H1 (cell line): ENCODE results near the gene EYA4. TPM values are rescaled to one million over a fixed set of nuclear protein-coding genes. Genes with fewer than 3 reads are reported as not detected.

Source experiments
- CTCF ChIA-PET: fragments of 300-600 bp; sonication (Branson Sonifier 250); formaldehyde crosslinking; loops from one replicate; lab custom pipeline; 2021; ENCODE audit not compliant: partially characterized antibody; lab: Charles Lee
- POLR2A ChIA-PET: fragments of 300-600 bp; sonication (Branson Sonifier 250); formaldehyde crosslinking; loops from one replicate; lab custom pipeline; 2021; ENCODE audit warnings: inconsistent platforms; ENCODE audit not compliant: partially characterized antibody; lab: Charles Lee
- DNase-seq, 2 experiments: peaks; one replicate each; pipeline versions ENCODE4 v3.0.0 to v3.0.0-alpha.2; 2010 to 2022; ENCODE audit warnings: low spot score in 2 of 2, low read depth in 1 of 2, mixed read lengths in 1 of 2
- FAIRE-seq: peaks from 2 replicates; lab custom pipeline; 2011; peaks lifted over from hg19 to GRCh38; lab: Jason Lieb, UNC
- H2AFZ ChIP-seq: 2 replicates; pipeline ENCODE4 v1.8.1; 2012; ENCODE audit warnings: low read length, inconsistent platforms
- H2AK5ac ChIP-seq: 2 replicates; pipeline ENCODE4 v1.6.1; 2013; ENCODE audit warnings: low read depth, low read length
- H2BK120ac ChIP-seq: replicated peaks from 2 replicates; pipeline ENCODE3; 2013; ENCODE audit warnings: low read depth, low read length, inconsistent platforms
- H2BK12ac ChIP-seq: 2 replicates; pipeline ENCODE4 v1.6.1; 2013; ENCODE audit warnings: low read depth, low read length
- H2BK15ac ChIP-seq: 2 replicates; pipeline ENCODE4 v1.6.1; 2013; ENCODE audit warnings: low read length
- H2BK20ac ChIP-seq: 2 replicates; pipeline ENCODE4 v1.6.1; 2013; ENCODE audit warnings: low read length
- H2BK5ac ChIP-seq: 2 replicates; pipeline ENCODE4 v1.6.1; 2013; ENCODE audit warnings: low read depth, low read length
- H3K14ac ChIP-seq: 2 replicates; pipeline ENCODE4 v1.6.1; 2013; ENCODE audit warnings: inconsistent platforms; ENCODE audit not compliant: insufficient read length
- H3K18ac ChIP-seq: 2 replicates; pipeline ENCODE4 v1.6.1; 2013; ENCODE audit warnings: low read length; ENCODE audit errors: extremely low read depth
- H3K23ac ChIP-seq: 2 replicates; pipeline ENCODE4 v1.6.1; 2013; ENCODE audit warnings: inconsistent platforms; ENCODE audit not compliant: insufficient read length
- H3K23me2 ChIP-seq: 2 replicates; pipeline ENCODE4 v1.6.1; 2013; ENCODE audit warnings: low read depth, low read length
- H3K27ac ChIP-seq: 2 replicates; pipeline ENCODE4 v1.6.1; 2011; ENCODE audit warnings: low read depth, low read length, inconsistent platforms
- H3K27me3 ChIP-seq, 4 experiments: replicated peaks in 1 of 4; 1 replicate in 1 of 4; 2 replicates in 3 of 4; pipeline versions ENCODE4 v1.6.1 to v1.8.1; 2011 to 2013; ENCODE audit warnings: low read length in 3 of 4, mild to moderate bottlenecking in 3 of 4, inconsistent platforms in 2 of 4, mixed read lengths in 2 of 4, moderate library complexity in 1 of 4; ENCODE audit not compliant: control insufficient read depth in 3 of 4, insufficient read depth in 3 of 4; ENCODE audit errors: extremely low read depth in 1 of 4
- H3K36me3 ChIP-seq, 4 experiments: 2 replicates each; pipeline versions ENCODE4 v1.6.1 to v1.8.1; 2011 to 2013; ENCODE audit warnings: mild to moderate bottlenecking in 4 of 4, low read length in 3 of 4, moderate library complexity in 2 of 4, control low read depth in 1 of 4, inconsistent platforms in 1 of 4; ENCODE audit not compliant: insufficient read depth in 4 of 4, control insufficient read depth in 2 of 4
- H3K4ac ChIP-seq: replicated peaks from 2 replicates; pipeline ENCODE3; 2013; ENCODE audit warnings: low read length, low read depth, mixed read lengths, inconsistent platforms; ENCODE audit not compliant: insufficient read length
- H3K4me1 ChIP-seq, 4 experiments: replicated peaks in 1 of 4; 1 replicate in 1 of 4; 2 replicates in 3 of 4; pipeline versions ENCODE4 v1.6.1 to v1.8.1; 2011 to 2013; ENCODE audit warnings: low read length in 3 of 4, inconsistent platforms in 2 of 4, mixed read lengths in 1 of 4; ENCODE audit not compliant: insufficient read depth in 4 of 4, control insufficient read depth in 3 of 4
- H3K4me2 ChIP-seq, 2 experiments: 2 replicates each; pipeline versions ENCODE4 v1.6.1 to v1.8.1; 2011 to 2013; ENCODE audit warnings: low read depth in 2 of 2, low read length in 2 of 2, control low read depth in 1 of 2, inconsistent platforms in 1 of 2, mild to moderate bottlenecking in 1 of 2; ENCODE audit not compliant: insufficient read depth in 1 of 2
- H3K4me3 ChIP-seq, 4 experiments: fragments of 200-600, 300-600 bp in 1 of 4; sonication (generic), shearing (Covaris generic), sonication (Bioruptor Twin) in 1 of 4; 2 replicates each; pipeline versions ENCODE4 v1.5.1 to v1.8.1; 2011 to 2016; ENCODE audit warnings: low read length in 4 of 4, low read depth in 3 of 4, control low read depth in 2 of 4, inconsistent platforms in 2 of 4, mild to moderate bottlenecking in 2 of 4, mixed read lengths in 1 of 4, moderate library complexity in 1 of 4; ENCODE audit not compliant: insufficient read depth in 2 of 4; ENCODE audit errors: extremely low read depth in 1 of 4
- H3K56ac ChIP-seq: replicated peaks from 2 replicates; pipeline ENCODE3; 2013; ENCODE audit warnings: low read depth, mild to moderate bottlenecking, mixed read lengths, low read length, inconsistent platforms; ENCODE audit not compliant: insufficient read length
- H3K79me1 ChIP-seq: 2 replicates; pipeline ENCODE4 v1.6.1; 2013; ENCODE audit warnings: low read depth, low read length, control low read depth
- H3K79me2 ChIP-seq, 2 experiments: 2 replicates each; pipeline versions ENCODE4 v1.6.1 to v1.8.1; 2012 to 2013; ENCODE audit warnings: low read length in 2 of 2, mild to moderate bottlenecking in 2 of 2, inconsistent platforms in 1 of 2; ENCODE audit not compliant: insufficient read depth in 2 of 2, control insufficient read depth in 1 of 2
- H3K9ac ChIP-seq, 4 experiments: replicated peaks in 1 of 4; 1 replicate in 1 of 4; 2 replicates in 3 of 4; pipeline versions ENCODE4 v1.6.1 to v1.8.1; 2011 to 2013; ENCODE audit warnings: low read depth in 3 of 4, low read length in 3 of 4, control low read depth in 2 of 4, mild to moderate bottlenecking in 2 of 4, moderate library complexity in 2 of 4, inconsistent platforms in 1 of 4; ENCODE audit errors: extremely low read depth in 1 of 4
- H3K9me3 ChIP-seq, 2 experiments: 2 replicates each; pipeline versions ENCODE4 v1.6.1 to v1.8.1; 2012 to 2013; ENCODE audit warnings: mild to moderate bottlenecking in 2 of 2, moderate library complexity in 2 of 2, control low read depth in 1 of 2, inconsistent platforms in 1 of 2, low read depth in 1 of 2, low read length in 1 of 2, mixed read lengths in 1 of 2; ENCODE audit not compliant: insufficient read depth in 2 of 2
- H4K20me1 ChIP-seq, 2 experiments: replicated peaks in 1 of 2; 2 replicates each; pipeline versions ENCODE3 to v1.8.1; 2011 to 2013; ENCODE audit warnings: inconsistent platforms in 2 of 2, low read length in 2 of 2, mild to moderate bottlenecking in 1 of 2; ENCODE audit not compliant: insufficient read depth in 2 of 2, control insufficient read depth in 1 of 2
- H4K5ac ChIP-seq: 2 replicates; pipeline ENCODE4 v1.6.1; 2013; ENCODE audit warnings: low read length, low read depth, mixed read lengths, inconsistent platforms; ENCODE audit not compliant: insufficient read length
- H4K8ac ChIP-seq: 2 replicates; pipeline ENCODE4 v1.8.0; 2013; ENCODE audit warnings: mild to moderate bottlenecking, moderate library complexity, low read length, inconsistent platforms; ENCODE audit not compliant: insufficient read depth; ENCODE audit errors: extremely low read depth
- H4K91ac ChIP-seq: replicated peaks from 2 replicates; pipeline ENCODE3; 2013; ENCODE audit warnings: low read length, mixed read lengths, inconsistent platforms; ENCODE audit not compliant: insufficient read length
- CTCF ChIP-seq, 3 experiments: IDR thresholded peaks; 1 replicate in 2 of 3; 2 replicates in 1 of 3; pipeline versions ENCODE4 v1.5.1 to v1.6.1; 2011; ENCODE audit warnings: low read length in 3 of 3, mild to moderate bottlenecking in 3 of 3, inconsistent platforms in 2 of 3, low read depth in 1 of 3, moderate library complexity in 1 of 3; ENCODE audit not compliant: insufficient read depth in 1 of 3; ENCODE audit errors: control extremely low read depth in 1 of 3
- EP300 ChIP-seq, 2 experiments: IDR thresholded peaks; 1 replicate in 1 of 2; 2 replicates in 1 of 2; pipeline ENCODE4 v1.6.1; 2011 to 2012; ENCODE audit warnings: low read depth in 2 of 2, low read length in 2 of 2, mild to moderate bottlenecking in 2 of 2, borderline replicate concordance in 1 of 2, inconsistent platforms in 1 of 2, moderate library complexity in 1 of 2
- GTF2F1 ChIP-seq: IDR thresholded peaks from 2 replicates; pipeline ENCODE4 v1.6.1; 2012; ENCODE audit warnings: low read depth, low read length, improper control_type of control experiment, borderline replicate concordance
- RAD21 ChIP-seq, 2 experiments: IDR thresholded peaks in 1 of 2; conservative IDR thresholded peaks in 1 of 2; 2 replicates each; pipeline ENCODE4 v1.6.1; 2011; ENCODE audit warnings: low read depth in 2 of 2, low read length in 2 of 2, improper control_type of control experiment in 1 of 2, inconsistent platforms in 1 of 2, mild to moderate bottlenecking in 1 of 2, moderate library complexity in 1 of 2
- RXRA ChIP-seq: IDR thresholded peaks from 2 replicates; pipeline ENCODE4 v1.6.1; 2011; ENCODE audit warnings: low read depth, mild to moderate bottlenecking, low read length, moderate library complexity; ENCODE audit not compliant: insufficient read depth
- WGBS, 2 experiments: shearing (Covaris generic) in 1 of 2; methylation state at CpG; one replicate each; pipeline versions ENCODE4 v1.1.6 to v1.1.7; 2013 to 2015; ENCODE audit warnings: low lambda C conversion rate in 2 of 2, mixed read lengths in 2 of 2, inconsistent platforms in 1 of 2, low coverage in 1 of 2, missing lambda C conversion rate in 1 of 2; ENCODE audit not compliant: insufficient replicate concordance in 2 of 2, insufficient coverage in 1 of 2, insufficient read length in 1 of 2; ENCODE audit errors: extremely low coverage in 1 of 2, missing lambda C conversion rate in 1 of 2; 5-methylcytosine and 5-hydroxymethylcytosine counted together
- polyA plus RNA-seq, 7 experiments: library from polyadenylated mRNA; depleted of rRNA in 3 of 7; stranded (reverse) in 5 of 7; unstranded in 2 of 7; fragments of >200 nt in 5 of 7; fragments of 200-250 nt in 2 of 7; gene quantifications; 1 replicate in 5 of 7; 2 replicates in 1 of 7; 4 replicates in 1 of 7; pipeline versions ENCODE4 v1.2.1 to v1.2.3, GENCODE V29; 2011 to 2013; ENCODE audit warnings: missing spikeins in 2 of 7, mixed read lengths in 2 of 7
- total RNA-seq: library from RNA; stranded (reverse); fragmentation: NEBNext Ultra II Directional; extraction: Animal tissue kit (Norgen Biotek cat#: 25700); gene quantifications from 2 replicates; pipeline ENCODE4 v1.2.1, GENCODE V29; 2021

Gene EYA4
- total and polyA plus RNA-seq, 2 of the 8 experiments (the other 6 are each of a cell fraction or from before 2014, with no cell fraction given): 0.06 to 0.17 TPM

GRCh38 chr6:133553652-133554051, 312.5 kb downstream of the EYA4 start:
- Histone ChIP-seq H3K23me2 (no peaks in the 10 kb centered on the region), H3K4me3 (no peak overlapping the region), H2AK5ac (no peak overlapping the region), H3K27ac (no peak overlapping the region), H4K8ac (no peak overlapping the region), H3K27me3 (no peaks in the 10 kb centered on the region), H2AFZ (no peak overlapping the region), H2BK20ac (no peak overlapping the region), H3K9ac (no peak overlapping the region), H3K4me1 (peaks cover 4 to 15% (median 9%) of the 10 kb centered on the region in 4 experiments; a peak in 5 of 7 replicates), H4K91ac (no peak overlapping the region), H4K20me1 (no peaks in the 10 kb centered on the region), H2BK15ac (no peak overlapping the region), H3K4ac (no peak overlapping the region), H3K79me2 (no peaks in the 10 kb centered on the region), H3K18ac (no peak overlapping the region), H2BK12ac (no peak overlapping the region), H3K79me1 (no peaks in the 10 kb centered on the region), H4K5ac (no peak overlapping the region), H3K23ac (no peak overlapping the region), H2BK5ac (no peak overlapping the region), H3K14ac (no peak overlapping the region), H3K4me2 (no peak overlapping the region), H3K9me3 (0 out of 4 replicates have a peak, but pooled peaks cover 0 to 3% of the 10 kb centered on the region in 2 experiments), H2BK120ac (no peak overlapping the region), H3K56ac (no peak overlapping the region), H3K36me3 (no peaks in the 10 kb centered on the region)
- DNase-seq (no peak), FAIRE-seq (peak; percentile 68)
- CTCF ChIA-PET: no interaction called here
- TF ChIP-seq GTF2F1 (no peak), EP300 (IDR thresholded peaks at IDR 0.05; ENCODE audit: borderline replicate concordance in 1 of 2, low read depth in 2 of 2, low read length in 2 of 2) (no peak), RXRA (no peak), CTCF (IDR thresholded peaks at IDR 0.05; ENCODE audit: control extremely low read depth in 1 of 3, insufficient read depth in 1 of 3, low read depth in 1 of 3, low read length in 3 of 3) (peak in 2 of 3 experiments; percentile 62 to 67; a peak in 3 of 4 replicates), RAD21 (IDR thresholded peaks at IDR 0.05 in 1 of 2, conservative IDR thresholded peaks at IDR 0.05 in 1 of 2; ENCODE audit: low read depth in 2 of 2, low read length in 2 of 2) (peak; percentile 84 to 85)
- 14% methylated on average over 4 of the region's 4 CpGs; no CpG with 5 or more reads in 1 of the 2 experiments for WGBS, 2 experiments
- POLR2A ChIA-PET: no interaction called here
